Neural progenitor cell (in vitro differentiated cells): ENCODE data around the gene MMADHC. TPM values are rescaled to one million over a fixed set of nuclear protein-coding genes. Genes with fewer than 3 reads are reported as not detected.

Source experiments
- DNase-seq: peaks from one replicate; pipeline ENCODE4 v3.0.0-alpha.2; 2016; ENCODE audit warnings: low spot score
- H2AFZ ChIP-seq: fragments of 200-600 bp; sonication (generic); replicated peaks from 2 replicates; pipeline ENCODE4 v1.6.1; 2016; ENCODE audit warnings: antibody characterized with exemption
- H3F3A ChIP-seq: fragments of 200-600 bp; sonication (generic); 2 replicates; pipeline ENCODE4 v1.6.1; 2016; ENCODE audit warnings: antibody characterized with exemption, low read depth
- H3K27ac ChIP-seq: fragments of 200-600 bp; sonication (generic); 2 replicates; pipeline ENCODE4 v1.5.1; 2016; ENCODE audit warnings: mild to moderate bottlenecking
- H3K27me3 ChIP-seq: fragments of 200-600 bp; sonication (generic); 2 replicates; pipeline ENCODE4 v1.6.1; 2016; ENCODE audit warnings: mild to moderate bottlenecking, moderate library complexity
- H3K36me3 ChIP-seq: fragments of 200-600 bp; sonication (generic); 2 replicates; pipeline ENCODE4 v1.5.1; 2016
- H3K4me1 ChIP-seq: fragments of 200-600 bp; sonication (generic); 2 replicates; pipeline ENCODE4 v1.6.1; 2016; ENCODE audit warnings: mixed run types
- H3K4me2 ChIP-seq: fragments of 200-600 bp; sonication (generic); 2 replicates; pipeline ENCODE4 v1.6.1; 2016
- H3K4me3 ChIP-seq: fragments of 200-600 bp; sonication (generic); 2 replicates; pipeline ENCODE4 v1.5.1; 2016
- H3K79me2 ChIP-seq: fragments of 200-600 bp; sonication (generic); 2 replicates; pipeline ENCODE4 v1.6.1; 2016; ENCODE audit warnings: low read depth
- H3K9ac ChIP-seq: fragments of 200-600 bp; sonication (generic); 2 replicates; pipeline ENCODE4 v1.6.1; 2016
- H3K9me3 ChIP-seq: fragments of 200-600 bp; sonication (generic); 2 replicates; pipeline ENCODE4 v1.5.1; 2016; ENCODE audit warnings: low read depth
- H4K20me1 ChIP-seq: fragments of 200-600 bp; sonication (generic); 2 replicates; pipeline ENCODE4 v1.6.1; 2016; ENCODE audit warnings: low read depth
- H3K27ac Mint-ChIP-seq: 3 replicates; pipeline ENCODE4 v1.8.0; 2021; ENCODE audit warnings: mixed read lengths
- H3K27me3 Mint-ChIP-seq: 2 replicates; pipeline ENCODE4 v1.8.0; 2022; ENCODE audit warnings: low read depth, mild to moderate bottlenecking, inconsistent platforms, moderate library complexity, mixed read lengths; ENCODE audit not compliant: insufficient read depth
- H3K36me3 Mint-ChIP-seq: 3 replicates; pipeline ENCODE4 v1.8.0; 2021; ENCODE audit warnings: mixed read lengths
- H3K4me1 Mint-ChIP-seq: 3 replicates; pipeline ENCODE4 v1.8.0; 2021; ENCODE audit warnings: mixed read lengths
- H3K4me3 Mint-ChIP-seq: 3 replicates; pipeline ENCODE4 v1.8.0; 2021; ENCODE audit warnings: mild to moderate bottlenecking, moderate library complexity, mixed read lengths
- H3K9me3 Mint-ChIP-seq: 3 replicates; pipeline ENCODE4 v1.8.0; 2020; ENCODE audit warnings: mixed read lengths
- CTCF ChIP-seq: fragments of 200-600 bp; sonication (generic); IDR thresholded peaks from 2 replicates; pipeline ENCODE4 v1.5.1; 2017; ENCODE audit warnings: antibody characterized with exemption, mild to moderate bottlenecking
- EZH2 ChIP-seq: fragments of 200-600 bp; sonication (generic); IDR thresholded peaks from 2 replicates; pipeline ENCODE4 v1.6.1; 2017; ENCODE audit warnings: antibody characterized with exemption, mild to moderate bottlenecking, moderate library complexity
- EZH2phosphoT487 ChIP-seq: fragments of 200-600 bp; sonication (generic); IDR thresholded peaks from 2 replicates; pipeline ENCODE4 v1.6.1; 2017; ENCODE audit warnings: antibody characterized with exemption
- total RNA-seq: library from RNA; depleted of rRNA; stranded (reverse); fragments of >200 nt; gene quantifications from 2 replicates; pipeline ENCODE4 v1.2.3, GENCODE V29; 2015; ENCODE audit warnings: low replicate concordance

The MMADHC gene
- total RNA-seq, 1 donor from 2014 or later: 178 TPM

GRCh38 chr2:149587950-149588487 is 444 bp upstream of the MMADHC start:
- no peak for DNase-seq
- H3K79me2 ChIP-seq: peaks cover 44% of the 10 kb centered on the region
- Mint-ChIP-seq H3K4me3 (peak overlapping the region; percentile 98), H3K27ac (peak overlapping the region; percentile 8), H3K9me3 (no peaks in the 10 kb centered on the region), H3K27me3 (no peaks in the 10 kb centered on the region), H3K36me3 (peaks cover 10% of the 10 kb centered on the region), H3K4me1 (peaks cover 26% of the 10 kb centered on the region)
- H4K20me1 ChIP-seq: peaks cover 10% of the 10 kb centered on the region
- H3K9me3 ChIP-seq: no peaks in the 10 kb centered on the region
- H3K4me1 ChIP-seq: peaks cover 16% of the 10 kb centered on the region
- H3K9ac ChIP-seq: no peak overlapping the region
- H3K27me3 ChIP-seq: no peaks in the 10 kb centered on the region
- TF ChIP-seq CTCF (no peak), EZH2 (peak; percentile 6)
- H2AFZ ChIP-seq: peak overlapping the region; percentile 38
- H3K27ac ChIP-seq: no peak overlapping the region
- H3K4me3 ChIP-seq: peak overlapping the region; percentile 83
- H3K4me2 ChIP-seq: peak overlapping the region; percentile 87
- peaks cover 13% of the 10 kb centered on the region for H3F3A ChIP-seq
- peaks cover 4% of the 10 kb centered on the region for H3K36me3 ChIP-seq

GRCh38 chr2:149586898-149587219 is 716 bp downstream of the MMADHC start:
- DNase-seq: no peak
- no peaks in the 10 kb centered on the region for H3K27me3 ChIP-seq
- peaks cover 8% of the 10 kb centered on the region for H3K36me3 ChIP-seq
- TF ChIP-seq EZH2phosphoT487: no peak
- no peak for TF ChIP-seq EZH2
- TF ChIP-seq CTCF: no peak
- H3K27me3 Mint-ChIP-seq: no peaks in the 10 kb centered on the region
- peak overlapping the region; percentile 83 for H3K4me3 ChIP-seq
- peak overlapping the region; percentile 88 for H2AFZ ChIP-seq
- peaks cover 52% of the 10 kb centered on the region for H3K79me2 ChIP-seq
- peak overlapping the region; percentile 97 for H3K27ac ChIP-seq
- no peaks in the 10 kb centered on the region for H3K9me3 Mint-ChIP-seq
- H3F3A ChIP-seq: peaks cover 13% of the 10 kb centered on the region
- H3K27ac Mint-ChIP-seq: peak overlapping the region; percentile 99
- peak overlapping the region; percentile 98 for H3K4me3 Mint-ChIP-seq
- H3K4me1 Mint-ChIP-seq: peaks cover 23% of the 10 kb centered on the region
- H3K4me2 ChIP-seq: peak overlapping the region; percentile 87
- H3K9me3 ChIP-seq: no peaks in the 10 kb centered on the region
- peaks cover 12% of the 10 kb centered on the region for H3K36me3 Mint-ChIP-seq
- peaks cover 10% of the 10 kb centered on the region for H4K20me1 ChIP-seq
- peak overlapping the region; percentile 88 for H3K9ac ChIP-seq
- H3K4me1 ChIP-seq: peaks cover 16% of the 10 kb centered on the region

- Mint-ChIP-seq H3K36me3 (peaks cover 14% of the 10 kb centered on the region), H3K4me1 (peaks cover 23% of the 10 kb centered on the region), H3K27ac (peak overlapping the region; percentile 44), H3K4me3 (peak overlapping the region; percentile 98), H3K27me3 (no peaks in the 10 kb centered on the region), H3K9me3 (no peaks in the 10 kb centered on the region)
- DNase-seq: no peak
- no peak for TF ChIP-seq CTCF
- TF ChIP-seq EZH2: no peak
- no peak for TF ChIP-seq EZH2phosphoT487
- Histone ChIP-seq H4K20me1 (peaks cover 10% of the 10 kb centered on the region), H3K9ac (no peak overlapping the region), H3K79me2 (peaks cover 55% of the 10 kb centered on the region), H3F3A (peaks cover 13% of the 10 kb centered on the region), H3K9me3 (no peaks in the 10 kb centered on the region), H3K4me1 (peaks cover 16% of the 10 kb centered on the region), H3K36me3 (peaks cover 15% of the 10 kb centered on the region), H2AFZ (no peak overlapping the region), H3K27me3 (no peaks in the 10 kb centered on the region), H3K27ac (no peak overlapping the region), H3K4me3 (peak overlapping the region; percentile 83), H3K4me2 (peak overlapping the region; percentile 87)
Observed at GRCh38 chr2:149586063-149586462, 1.5 kb downstream of the MMADHC start.
